Loucy (cell line): Measurements from ENCODE around the gene STK39.

Experiments used
- H2AFZ ChIP-seq: fragments of 200-600 bp; sonication (generic); 2 replicates; pipeline ENCODE4 v1.6.0; 2016; ENCODE audit warnings: antibody characterized with exemption, mild to moderate bottlenecking, low read length, moderate library complexity
- H3F3A ChIP-seq: fragments of 200-600 bp; 2 replicates; pipeline ENCODE4 v1.6.0; 2016; ENCODE audit warnings: antibody characterized with exemption, low read depth, mild to moderate bottlenecking
- H3K27me3 ChIP-seq: fragments of 200-600 bp; sonication (generic); 2 replicates; pipeline ENCODE4 v1.6.1; 2014; ENCODE audit warnings: low read length, mild to moderate bottlenecking; ENCODE audit not compliant: insufficient read depth, poor library complexity, severe bottlenecking
- H3K36me3 ChIP-seq: fragments of 200-600 bp; sonication (generic); 2 replicates; pipeline ENCODE4 v1.6.1; 2016; ENCODE audit warnings: low read length; ENCODE audit not compliant: insufficient read depth
- H3K4me1 ChIP-seq: fragments of 200-600 bp; sonication (generic); 2 replicates; pipeline ENCODE4 v1.5.1; 2014; ENCODE audit warnings: low read length, mild to moderate bottlenecking; ENCODE audit not compliant: insufficient read depth, poor library complexity, severe bottlenecking
- H3K4me2 ChIP-seq: fragments of 200-600 bp; sonication (generic); 2 replicates; pipeline ENCODE4 v1.6.0; 2014; ENCODE audit warnings: antibody characterized with exemption, low read length, low read depth, mild to moderate bottlenecking; ENCODE audit not compliant: poor library complexity, severe bottlenecking
- H3K4me3 ChIP-seq: fragments of 200-600 bp; sonication (generic); 2 replicates; pipeline ENCODE4 v1.5.1; 2014; ENCODE audit warnings: low read length, mild to moderate bottlenecking, mixed read lengths; ENCODE audit not compliant: poor library complexity, severe bottlenecking
- H3K79me2 ChIP-seq: fragments of 200-600 bp; sonication (generic); 2 replicates; pipeline ENCODE4 v1.6.1; 2014; ENCODE audit warnings: low read length; ENCODE audit not compliant: insufficient read depth
- H3K9ac ChIP-seq: fragments of 200-600 bp; sonication (generic); 2 replicates; pipeline ENCODE4 v1.6.0; 2014; ENCODE audit warnings: mild to moderate bottlenecking, low read depth, low read length, moderate library complexity; ENCODE audit not compliant: poor library complexity, severe bottlenecking
- H3K9me2 ChIP-seq: fragments of 200-600 bp; sonication (generic); replicated peaks from 2 replicates; pipeline ENCODE4 v1.6.1; 2016; ENCODE audit warnings: low read depth, low read length, mixed read lengths
- H3K9me3 ChIP-seq: fragments of 200-600 bp; sonication (generic); 2 replicates; pipeline ENCODE4 v1.6.1; 2014; ENCODE audit warnings: mild to moderate bottlenecking, antibody characterized with exemption, low read length, low read depth; ENCODE audit not compliant: insufficient read depth
- H4K20me1 ChIP-seq: fragments of 200-600 bp; sonication (generic); 2 replicates; pipeline ENCODE4 v1.6.0; 2014; ENCODE audit warnings: antibody characterized with exemption, low read length, mild to moderate bottlenecking; ENCODE audit not compliant: insufficient read depth, poor library complexity, severe bottlenecking
- CTCF ChIP-seq: fragments of 200-600 bp; sonication (generic); conservative IDR thresholded peaks from 2 replicates; pipeline ENCODE4 v1.5.1; 2014; ENCODE audit warnings: mild to moderate bottlenecking, antibody characterized with exemption, low read length
- EZH2phosphoT487 ChIP-seq: fragments of 200-600 bp; IDR thresholded peaks from 2 replicates; pipeline ENCODE4 v1.6.1; 2018; ENCODE audit warnings: antibody characterized with exemption, mild to moderate bottlenecking, moderate library complexity, borderline replicate concordance

Gene STK39

DNA sequence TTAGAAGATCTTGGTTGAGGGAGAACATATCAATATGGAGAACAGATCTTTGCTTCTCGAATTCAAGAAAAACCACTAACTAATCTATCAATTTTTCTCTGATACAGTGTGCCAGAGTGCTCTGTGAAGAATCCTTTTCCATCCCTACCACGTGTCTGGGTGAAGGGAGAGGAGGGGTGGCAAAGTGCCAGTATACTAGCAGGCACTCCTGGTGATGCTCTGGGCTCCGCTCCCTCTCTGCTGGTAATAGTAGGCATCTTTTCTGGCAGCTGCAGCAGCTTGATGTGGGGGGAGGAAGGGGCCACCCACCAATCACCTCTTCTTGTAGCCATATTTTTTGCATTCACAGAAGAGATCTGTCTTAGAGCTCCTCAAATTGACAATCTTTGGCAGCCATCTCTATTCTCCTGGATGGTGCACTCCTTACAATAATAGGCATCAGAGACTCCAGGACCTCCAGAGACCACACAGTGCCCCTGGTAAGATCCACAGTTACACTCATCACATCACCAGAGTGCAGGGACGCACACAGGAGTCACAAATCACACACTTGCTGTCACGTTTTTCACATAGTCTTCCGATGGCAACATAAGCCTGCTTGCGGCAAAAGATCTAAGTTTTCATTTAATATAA lies 15.7 kb downstream of the STK39 start:
- H3K79me2 ChIP-seq: peaks cover 67% of the 10 kb centered on the region
- no peak overlapping the region for H3K9ac ChIP-seq
- no peaks in the 10 kb centered on the region for H3K27me3 ChIP-seq

DNA sequence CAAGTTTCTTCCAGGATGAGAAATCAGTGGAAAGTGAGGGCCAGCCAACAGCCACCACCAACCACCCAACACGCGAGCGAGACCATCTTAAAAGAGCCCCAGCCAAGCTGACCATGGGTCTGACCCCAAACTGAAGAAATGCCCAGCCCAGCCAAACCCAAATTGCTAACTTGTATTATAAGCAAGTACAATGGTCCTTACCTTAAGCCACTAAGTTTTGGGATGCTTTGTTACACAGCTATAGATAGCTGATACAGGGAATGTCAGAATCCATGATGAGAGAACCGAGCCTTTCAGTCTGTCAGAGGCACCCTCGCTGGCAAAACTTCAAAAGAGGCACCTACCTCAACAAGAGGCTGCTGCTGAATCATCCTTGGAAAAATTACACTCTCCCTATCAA lies 17.0 kb downstream of the STK39 start:
- Histone ChIP-seq H3K36me3 (peaks cover 7% of the 10 kb centered on the region; the same call in 1 of the 2 replicates), H2AFZ (no peak overlapping the region), H4K20me1 (peaks cover 9% of the 10 kb centered on the region), H3K4me3 (no peak overlapping the region), H3K79me2 (peaks cover 80% of the 10 kb centered on the region), H3K4me1 (peaks cover 11% of the 10 kb centered on the region), H3K9me3 (no peaks in the 10 kb centered on the region), H3F3A (no peaks in the 10 kb centered on the region), H3K27me3 (no peaks in the 10 kb centered on the region), H3K9me2 (no peaks in the 10 kb centered on the region), H3K4me2 (no peak overlapping the region), H3K9ac (no peak overlapping the region)
- TF ChIP-seq CTCF: no peak
- no peak for TF ChIP-seq EZH2phosphoT487

More for the DNA sequence above, 15.7 kb downstream of the STK39 start:
- Histone ChIP-seq H3K9me2 (no peaks in the 10 kb centered on the region), H3K9me3 (no peaks in the 10 kb centered on the region), H2AFZ (no peak overlapping the region), H3K36me3 (peaks cover 7% of the 10 kb centered on the region; the same call in 1 of the 2 replicates), H3K4me2 (no peak overlapping the region), H3F3A (no peaks in the 10 kb centered on the region), H4K20me1 (peaks cover 9% of the 10 kb centered on the region), H3K4me1 (peaks cover 11% of the 10 kb centered on the region), H3K4me3 (no peak overlapping the region)
- TF ChIP-seq CTCF (no peak), EZH2phosphoT487 (no peak)

DNA sequence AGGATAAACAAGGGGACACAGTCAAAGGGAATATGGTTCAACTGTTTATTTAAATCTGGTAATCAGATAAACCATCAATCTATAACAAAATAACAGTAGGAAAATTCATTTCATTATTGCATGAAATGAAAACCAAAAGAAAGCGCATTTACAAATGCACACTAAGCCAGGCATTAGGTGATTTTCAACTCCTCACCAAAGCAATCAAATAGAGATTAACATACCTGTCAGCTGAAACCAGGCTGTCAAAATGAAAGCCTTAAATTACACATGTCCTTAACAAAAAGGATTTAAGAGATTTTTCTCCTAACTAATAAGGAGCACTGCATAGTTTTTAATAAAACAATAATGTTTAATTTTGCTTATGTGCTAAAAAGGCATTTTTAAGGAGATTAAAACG lies 23.0 kb downstream of the STK39 start:
- no peaks in the 10 kb centered on the region for H3K9me3 ChIP-seq
- peaks cover 4% of the 10 kb centered on the region for H4K20me1 ChIP-seq
- H3K9ac ChIP-seq: no peak overlapping the region
- H3K4me2 ChIP-seq: no peak overlapping the region
- H3F3A ChIP-seq: no peaks in the 10 kb centered on the region
- TF ChIP-seq EZH2phosphoT487: no peak
- no peak for TF ChIP-seq CTCF
- no peak overlapping the region for H3K4me3 ChIP-seq
- no peaks in the 10 kb centered on the region for H3K27me3 ChIP-seq
- H2AFZ ChIP-seq: no peak overlapping the region
- H3K79me2 ChIP-seq: peaks cover 86% of the 10 kb centered on the region
- peaks cover 3% of the 10 kb centered on the region; the same call in 1 of the 2 replicates for H3K36me3 ChIP-seq
- peaks cover 3% of the 10 kb centered on the region for H3K4me1 ChIP-seq
- no peaks in the 10 kb centered on the region for H3K9me2 ChIP-seq
